ENCODE data around the gene EFL1. TPM values are rescaled to one million over a fixed set of nuclear protein-coding genes. Genes with fewer than 3 reads are reported as not detected.

EFL1 gene
- total RNA-seq, 1 experiment from 2014 or later: 29.1 TPM

GRCh38 chr15:82136120-82136519 is 126.4 kb downstream of the EFL1 start:
- H3K36me3 Mint-ChIP-seq (ENCODE audit: insufficient read depth, unreplicated experiment): peaks cover 9% of the 10 kb centered on the region
- intact Hi-C loops (cut with micrococcal nuclease; ENCODE audit: unreplicated experiment): no loop called here
- H3K9me3 Mint-ChIP-seq (ENCODE audit: low read depth, unreplicated experiment): no peaks in the 10 kb centered on the region
- no peak overlapping the region for H3K4me3 Mint-ChIP-seq (ENCODE audit: low read depth, unreplicated experiment)
- TF ChIP-seq CTCF (IDR thresholded peaks at IDR 0.05; ENCODE audit: unreplicated experiment): no peak
- no peak overlapping the region for H3K27ac Mint-ChIP-seq (ENCODE audit: unreplicated experiment)
- DNase-seq: no peak
- CTCF ChIA-PET: no interaction called here
- no peaks in the 10 kb centered on the region for H3K27me3 Mint-ChIP-seq (ENCODE audit: unreplicated experiment)
- BruUV-seq (replicated peaks): no TSS peak
- H3K4me1 Mint-ChIP-seq (ENCODE audit: low read depth, unreplicated experiment): peaks cover 16% of the 10 kb centered on the region

DNA sequence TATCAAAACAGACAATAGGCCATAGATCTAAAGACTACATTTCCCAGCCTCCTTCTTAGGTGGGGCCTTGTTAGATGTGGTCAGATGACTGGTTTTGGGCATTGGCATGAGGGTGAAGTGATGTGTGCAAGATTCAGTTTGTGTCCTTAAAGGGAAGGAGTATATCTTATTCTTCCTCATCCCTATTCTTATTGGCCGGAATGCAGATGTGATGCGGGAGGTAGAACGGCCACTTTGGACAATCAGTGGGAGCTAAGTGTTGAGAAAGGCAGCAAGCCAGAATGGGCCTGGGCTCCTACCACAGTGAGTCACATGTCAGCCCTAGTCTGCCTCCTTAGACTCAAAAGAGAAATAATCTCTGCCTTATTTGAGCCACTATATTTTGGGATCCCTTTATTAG is 126.9 kb downstream of the EFL1 start:
- Mint-ChIP-seq H3K36me3 (ENCODE audit: insufficient read depth, unreplicated experiment) (peaks cover 4% of the 10 kb centered on the region), H3K4me1 (ENCODE audit: low read depth, unreplicated experiment) (peaks cover 11% of the 10 kb centered on the region), H3K4me3 (ENCODE audit: low read depth, unreplicated experiment) (no peak overlapping the region), H3K27me3 (ENCODE audit: unreplicated experiment) (no peaks in the 10 kb centered on the region), H3K27ac (ENCODE audit: unreplicated experiment) (no peak overlapping the region), H3K9me3 (ENCODE audit: low read depth, unreplicated experiment) (no peaks in the 10 kb centered on the region)
- no peak for DNase-seq
- CTCF ChIA-PET: no interaction called here
- no TSS peak for BruUV-seq (replicated peaks)
- TF ChIP-seq CTCF (IDR thresholded peaks at IDR 0.05; ENCODE audit: unreplicated experiment): no peak
- intact Hi-C loops (cut with micrococcal nuclease; ENCODE audit: unreplicated experiment): no loop called here

DNA sequence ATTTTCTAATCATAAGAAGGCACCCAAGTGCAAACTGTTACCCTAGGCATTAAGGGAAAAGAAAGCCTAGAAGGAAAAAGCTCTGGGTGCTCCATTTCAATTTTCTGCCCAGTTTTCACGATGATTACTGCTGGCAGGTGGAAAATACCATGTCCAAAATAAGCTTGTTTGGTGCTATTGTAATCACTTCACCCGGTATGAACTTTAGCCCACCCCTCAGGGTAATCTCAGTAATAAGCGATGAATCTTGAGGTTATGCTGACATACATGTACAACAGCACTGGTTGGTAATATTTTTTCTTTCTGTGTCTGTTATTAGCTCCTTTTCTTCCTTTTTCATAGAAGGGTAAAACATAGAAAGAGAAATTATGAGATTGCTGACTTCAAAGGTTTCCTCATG is 128.1 kb downstream of the EFL1 start:
- no peak for TF ChIP-seq CTCF (IDR thresholded peaks at IDR 0.05; ENCODE audit: unreplicated experiment)

GRCh38 chr15:82133251-82133650 is 129.3 kb downstream of the EFL1 start:
- Mint-ChIP-seq H3K36me3 (ENCODE audit: insufficient read depth, unreplicated experiment) (peaks cover 4% of the 10 kb centered on the region), H3K9me3 (ENCODE audit: low read depth, unreplicated experiment) (no peaks in the 10 kb centered on the region), H3K4me3 (ENCODE audit: low read depth, unreplicated experiment) (no peak overlapping the region), H3K4me1 (ENCODE audit: low read depth, unreplicated experiment) (no peaks in the 10 kb centered on the region), H3K27me3 (ENCODE audit: unreplicated experiment) (no peaks in the 10 kb centered on the region), H3K27ac (ENCODE audit: unreplicated experiment) (no peak overlapping the region)
- no TSS peak for BruUV-seq (replicated peaks)
- CTCF ChIA-PET: interaction anchor here (1.8 kb wide), 1 partner anchor 25 kb away, joined by 4 read pairs; no protein-coding TSS in a partner anchor
- intact Hi-C loops (cut with micrococcal nuclease; ENCODE audit: unreplicated experiment): no loop called here
- no peak for DNase-seq
- TF ChIP-seq CTCF (IDR thresholded peaks at IDR 0.05; ENCODE audit: unreplicated experiment): no peak

More for the DNA sequence above, 128.1 kb downstream of the EFL1 start:
- intact Hi-C loops (cut with micrococcal nuclease; ENCODE audit: unreplicated experiment): no loop called here
- no peaks in the 10 kb centered on the region for H3K4me1 Mint-ChIP-seq (ENCODE audit: low read depth, unreplicated experiment)
- H3K4me3 Mint-ChIP-seq (ENCODE audit: low read depth, unreplicated experiment): no peak overlapping the region
- DNase-seq: no peak
- no TSS peak for BruUV-seq (replicated peaks)
- CTCF ChIA-PET: interaction anchor here (1.8 kb wide), 1 partner anchor 26 kb away, joined by 4 read pairs; no protein-coding TSS in a partner anchor
- H3K36me3 Mint-ChIP-seq (ENCODE audit: insufficient read depth, unreplicated experiment): peaks cover 4% of the 10 kb centered on the region
- no peaks in the 10 kb centered on the region for H3K9me3 Mint-ChIP-seq (ENCODE audit: low read depth, unreplicated experiment)
- no peak overlapping the region for H3K27ac Mint-ChIP-seq (ENCODE audit: unreplicated experiment)
- no peaks in the 10 kb centered on the region for H3K27me3 Mint-ChIP-seq (ENCODE audit: unreplicated experiment)
